NCI-H187 (cell line): ENCODE data around the gene CHCHD1.
"Not testable (repeated sequence)": the region's sequence is repeated elsewhere in the genome, so short reads cannot be mapped to it uniquely, and the experiment has no call there.

Experiments
- DNase-seq, 2 experiments: peaks; one replicate each; lab custom pipeline; 2025; lab: John Stamatoyannopoulos, UW

CHCHD1 gene

DNA sequence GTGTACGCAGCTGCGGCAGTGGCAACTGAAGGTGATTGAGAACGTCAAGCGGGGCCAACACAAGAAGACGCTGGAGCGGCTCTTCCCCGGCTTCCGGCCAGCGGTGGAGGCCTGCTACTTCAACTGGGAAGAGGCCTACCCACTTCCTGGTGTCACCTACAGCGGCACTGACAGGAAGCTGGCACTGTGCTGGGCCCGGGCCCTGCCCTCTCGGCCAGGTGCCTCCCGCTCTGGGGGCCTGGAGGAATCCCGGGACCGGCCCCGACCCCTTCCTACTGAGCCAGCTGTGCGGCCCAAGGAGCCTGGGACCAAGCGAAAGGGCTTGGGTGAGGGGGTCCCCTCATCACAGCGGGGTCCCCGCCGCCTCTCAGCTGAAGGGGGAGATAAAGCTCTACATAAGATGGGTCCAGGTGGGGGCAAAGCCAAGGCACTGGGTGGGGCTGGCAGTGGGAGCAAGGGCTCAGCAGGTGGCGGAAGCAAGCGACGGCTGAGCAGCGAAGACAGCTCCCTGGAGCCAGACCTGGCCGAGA is 10.1 kb downstream of the CHCHD1 start:
- DNase-seq = no peak

- DNase-seq = no peak
Measured at GRCh38 chr10:73793456-73793855, 11.6 kb downstream of the CHCHD1 start.

GRCh38 chr10:73795491-73795890 is 13.6 kb downstream of the CHCHD1 start:
- DNase-seq = not testable (repeated sequence)

DNA sequence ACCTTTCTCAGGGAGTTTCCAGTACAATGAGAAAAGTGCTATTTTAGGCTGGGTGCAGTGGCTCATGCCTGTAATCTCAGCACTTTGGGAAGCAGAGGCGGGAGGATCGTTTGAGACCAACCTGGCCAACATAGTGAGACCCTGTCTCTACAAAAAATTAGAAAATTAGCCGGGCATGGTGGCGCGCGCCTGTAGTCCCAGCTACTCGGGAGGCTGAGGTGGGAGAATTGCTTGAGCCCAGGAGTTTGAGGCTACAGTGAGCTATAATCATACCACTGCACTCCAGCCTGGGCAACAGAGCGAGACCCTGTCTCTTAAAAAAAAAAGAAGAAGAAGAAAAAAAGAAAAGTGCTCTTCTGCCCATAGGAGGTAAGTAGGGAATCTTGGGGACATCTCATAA is 14.2 kb downstream of the CHCHD1 start:
- not testable (repeated sequence) for DNase-seq

- DNase-seq = no peak
Measured at GRCh38 chr10:73796766-73797165, 14.9 kb downstream of the CHCHD1 start.

DNA sequence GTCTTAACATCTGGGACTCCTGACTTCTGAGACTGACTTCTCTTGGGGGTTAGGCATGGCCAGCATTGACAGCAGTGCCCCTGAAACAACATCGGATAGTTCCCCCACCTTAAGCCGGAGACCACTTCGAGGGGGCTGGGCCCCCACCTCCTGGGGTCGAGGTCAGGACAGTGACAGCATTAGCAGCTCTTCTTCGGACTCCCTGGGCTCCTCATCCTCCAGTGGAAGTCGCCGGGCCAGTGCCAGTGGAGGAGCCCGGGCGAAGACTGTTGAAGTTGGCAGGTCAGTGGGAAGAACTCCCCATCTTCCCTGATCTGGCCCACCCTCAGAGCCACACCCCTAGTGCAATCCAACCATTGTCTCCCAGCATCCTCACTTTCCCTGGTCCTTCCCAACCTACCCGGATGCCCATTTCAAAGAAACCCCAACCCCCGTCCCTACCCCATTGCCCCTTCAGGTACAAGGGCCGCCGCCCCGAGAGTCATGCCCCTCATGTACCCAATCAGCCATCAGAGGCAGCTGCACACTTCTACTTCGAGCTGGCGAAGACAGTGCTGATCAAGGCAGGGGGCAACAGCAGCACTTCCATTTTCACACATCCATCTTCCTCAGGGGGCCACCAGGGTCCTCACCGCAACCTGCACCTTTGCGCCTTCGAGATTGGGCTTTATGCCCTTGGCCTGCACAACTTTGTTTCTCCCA is 15.6 kb downstream of the CHCHD1 start:
- no peak for DNase-seq

DNA sequence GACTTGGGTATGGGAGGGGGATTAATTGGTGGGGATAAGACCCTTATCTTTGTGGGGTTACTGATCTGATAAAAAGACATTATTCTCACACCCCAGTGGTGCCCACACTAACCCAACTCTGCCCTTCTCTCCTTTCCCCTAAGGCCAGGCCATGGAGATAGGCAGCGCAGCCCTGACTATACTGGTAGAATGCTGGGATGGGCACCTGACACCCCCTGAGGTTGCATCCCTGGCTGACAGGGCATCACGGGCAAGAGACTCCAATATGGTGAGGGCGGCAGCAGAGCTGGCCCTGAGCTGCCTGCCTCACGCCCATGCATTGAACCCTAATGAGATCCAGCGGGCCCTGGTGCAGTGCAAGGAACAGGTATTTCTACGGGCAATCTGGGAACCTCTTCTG is 16.2 kb downstream of the CHCHD1 start:
- DNase-seq = no peak

DNA sequence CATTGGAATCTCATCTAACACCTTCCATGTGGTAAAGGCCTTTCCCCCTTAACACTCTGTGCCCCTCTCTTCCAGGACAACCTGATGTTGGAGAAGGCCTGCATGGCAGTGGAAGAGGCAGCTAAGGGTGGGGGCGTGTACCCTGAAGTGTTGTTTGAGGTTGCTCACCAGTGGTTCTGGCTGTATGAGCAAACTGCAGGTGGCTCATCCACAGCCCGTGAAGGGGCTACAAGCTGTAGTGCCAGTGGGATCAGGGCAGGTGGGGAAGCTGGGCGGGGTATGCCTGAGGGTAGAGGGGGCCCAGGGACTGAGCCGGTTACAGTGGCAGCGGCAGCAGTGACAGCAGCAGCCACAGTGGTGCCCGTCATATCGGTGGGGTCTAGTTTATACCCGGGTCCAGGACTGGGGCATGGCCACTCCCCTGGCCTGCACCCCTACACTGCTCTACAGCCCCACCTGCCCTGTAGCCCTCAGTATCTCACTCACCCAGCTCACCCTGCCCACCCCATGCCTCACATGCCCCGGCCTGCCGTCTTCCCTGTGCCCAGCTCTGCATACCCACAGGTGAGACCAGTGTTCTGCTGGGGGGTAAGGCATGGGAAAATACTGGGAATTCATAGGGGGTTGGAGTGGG is 17.2 kb downstream of the CHCHD1 start:
- no peak for DNase-seq

DNA sequence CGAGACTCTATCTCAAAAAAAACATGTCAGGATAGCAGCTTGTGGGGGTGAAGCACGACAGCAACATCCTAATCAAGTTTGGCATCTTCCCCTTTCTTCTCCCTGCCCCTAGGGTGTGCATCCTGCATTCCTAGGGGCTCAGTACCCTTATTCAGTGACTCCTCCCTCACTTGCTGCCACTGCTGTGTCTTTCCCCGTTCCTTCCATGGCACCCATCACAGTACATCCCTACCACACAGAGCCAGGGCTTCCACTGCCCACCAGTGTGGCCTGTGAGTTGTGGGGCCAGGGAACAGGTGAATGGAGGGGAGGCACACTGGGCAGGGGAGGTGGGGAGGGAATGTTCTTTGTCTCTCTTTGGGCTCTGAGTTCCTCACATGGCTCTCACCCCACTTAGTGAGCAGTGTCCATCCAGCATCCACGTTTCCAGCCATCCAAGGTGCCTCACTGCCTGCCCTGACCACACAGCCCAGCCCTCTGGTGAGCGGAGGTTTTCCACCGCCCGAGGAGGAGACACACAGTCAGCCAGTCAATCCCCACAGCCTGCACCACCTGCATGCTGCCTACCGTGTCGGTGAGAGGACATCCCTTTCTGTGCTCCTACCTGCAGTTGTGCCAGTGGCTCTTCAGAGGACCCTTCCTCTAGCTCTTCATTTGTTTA is 18.2 kb downstream of the CHCHD1 start:
- DNase-seq = no peak

DNA sequence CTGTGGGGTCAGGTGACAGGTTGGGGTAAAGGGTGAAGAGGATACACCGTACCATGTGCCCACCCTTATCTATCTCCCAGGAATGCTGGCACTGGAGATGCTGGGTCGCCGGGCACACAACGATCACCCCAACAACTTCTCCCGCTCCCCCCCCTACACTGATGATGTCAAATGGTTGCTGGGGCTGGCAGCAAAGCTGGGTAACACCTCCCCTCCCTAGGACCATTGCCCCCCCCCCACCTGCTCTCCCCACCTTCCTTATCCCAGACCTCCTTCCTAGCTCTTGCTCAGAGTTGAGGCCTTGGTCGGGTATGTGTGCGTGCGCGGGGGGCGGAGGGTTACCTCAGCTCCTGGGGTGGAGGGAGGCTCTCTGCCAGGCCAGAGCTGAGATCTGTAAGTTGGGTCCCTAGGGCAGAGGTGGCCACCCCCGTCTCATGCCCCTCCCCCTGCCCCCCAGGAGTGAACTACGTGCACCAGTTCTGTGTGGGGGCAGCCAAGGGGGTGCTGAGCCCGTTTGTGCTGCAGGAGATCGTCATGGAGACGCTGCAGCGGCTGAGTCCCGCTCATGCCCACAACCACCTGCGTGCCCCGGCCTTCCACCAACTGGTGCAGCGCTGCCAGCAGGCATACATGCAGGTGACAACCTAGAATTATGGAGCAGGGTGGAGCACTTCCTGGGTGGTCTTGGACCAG is 18.9 kb downstream of the CHCHD1 start:
- no peak for DNase-seq

DNA sequence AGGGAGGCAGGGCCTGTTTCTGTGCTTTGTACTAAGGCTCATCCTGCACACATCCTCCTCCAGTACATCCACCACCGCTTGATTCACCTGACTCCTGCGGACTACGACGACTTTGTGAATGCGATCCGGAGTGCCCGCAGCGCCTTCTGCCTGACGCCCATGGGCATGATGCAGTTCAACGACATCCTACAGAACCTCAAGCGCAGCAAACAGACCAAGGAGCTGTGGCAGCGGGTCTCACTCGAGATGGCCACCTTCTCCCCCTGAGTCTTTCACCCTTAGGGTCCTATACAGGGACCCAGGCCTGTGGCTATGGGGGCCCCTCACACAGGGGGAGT is 19.4 kb downstream of the CHCHD1 start:
- DNase-seq = no peak

GRCh38 chr10:73802276-73802991 is 20.6 kb downstream of the CHCHD1 start:
- DNase-seq = no peak

DNA sequence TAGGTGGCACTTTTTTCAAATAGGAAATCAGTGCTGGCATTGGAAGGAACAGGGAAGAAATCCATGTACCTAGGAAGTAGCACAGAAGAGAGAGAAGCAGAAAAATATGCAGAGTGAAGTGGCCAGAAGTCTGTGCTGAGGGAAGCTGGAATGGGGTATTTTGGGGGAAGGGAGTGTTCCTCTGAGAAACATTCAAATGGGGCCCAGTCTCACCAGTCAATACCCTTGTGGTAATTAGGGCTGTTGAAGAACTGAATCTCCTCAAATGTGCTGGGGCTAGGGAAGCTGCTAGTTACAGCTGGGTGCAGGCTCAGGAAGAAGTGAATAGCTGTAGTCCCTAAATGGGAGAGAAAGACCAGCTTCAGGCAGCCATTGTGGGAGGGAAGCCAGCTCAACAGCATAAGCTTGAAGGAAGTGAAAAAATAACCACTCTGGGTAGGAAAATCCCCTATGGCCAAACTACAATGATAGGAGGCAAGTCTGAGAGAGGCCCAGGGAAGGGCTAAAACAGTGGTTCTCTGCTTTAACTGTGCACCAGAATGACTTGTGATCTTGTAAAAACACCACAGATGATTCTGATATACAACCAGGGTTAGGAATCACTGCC is 21.9 kb downstream of the CHCHD1 start:
- DNase-seq = no peak

DNA sequence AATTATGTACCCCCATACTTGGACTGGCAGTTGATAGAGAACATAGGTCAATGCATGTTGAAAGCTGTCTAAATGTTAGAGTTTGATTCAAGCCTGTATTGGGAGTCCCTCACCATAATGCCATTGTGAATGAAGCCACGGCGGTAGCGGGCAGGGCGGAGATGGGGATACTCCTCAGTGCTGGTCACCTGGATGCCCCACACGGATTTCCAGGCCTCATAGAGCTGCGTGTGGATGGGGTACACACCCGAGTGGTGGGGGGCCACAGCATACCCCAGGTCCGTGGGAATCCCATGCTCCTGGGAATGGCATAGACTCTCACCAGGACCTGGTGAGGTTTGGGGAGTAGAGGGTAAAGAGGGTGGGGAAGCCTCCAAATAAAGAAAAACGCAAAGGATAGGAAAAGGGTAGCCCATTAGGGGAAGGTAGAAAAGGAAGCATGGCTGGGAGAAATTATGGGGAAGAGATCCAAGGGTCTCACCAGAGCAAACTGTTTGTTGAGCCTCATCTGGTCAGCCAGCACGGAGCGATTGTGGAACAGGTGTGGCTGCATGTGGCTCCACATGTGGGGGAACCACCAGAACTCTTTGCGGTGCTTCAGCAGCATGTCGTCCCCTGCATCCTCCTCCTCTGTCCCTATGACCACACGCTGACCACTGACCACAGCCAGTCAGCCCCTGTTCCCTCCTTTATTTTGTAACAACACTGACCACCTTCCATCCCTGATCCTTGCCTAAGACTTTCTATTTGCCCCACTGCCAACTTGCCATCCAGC is 24.5 kb downstream of the CHCHD1 start:
- no peak for DNase-seq

DNA sequence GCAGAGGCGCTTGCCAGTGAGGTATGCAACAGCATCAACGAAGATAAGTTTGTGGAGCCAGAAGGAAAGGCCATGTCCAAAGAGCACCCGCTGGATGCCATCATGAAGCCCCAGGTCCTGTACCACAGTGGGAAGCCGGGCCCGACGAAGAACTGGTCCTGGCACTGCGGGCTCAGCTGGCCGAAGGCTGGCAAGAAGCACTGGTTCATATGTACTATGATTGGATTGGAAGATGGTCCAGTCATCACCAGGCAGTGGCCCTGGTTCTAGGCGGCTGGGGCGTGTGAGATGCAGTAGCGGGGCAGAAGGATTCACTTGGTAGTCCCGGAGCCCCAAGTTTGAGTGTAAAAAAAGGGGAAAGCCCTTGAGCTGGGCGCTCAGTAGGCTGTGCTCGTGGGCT is 25.6 kb downstream of the CHCHD1 start:
- DNase-seq = no peak

- DNase-seq = no peak
Measured at GRCh38 chr10:73808021-73808815, 26.4 kb downstream of the CHCHD1 start.

GRCh38 chr10:73809061-73809818 is 27.4 kb downstream of the CHCHD1 start:
- no peak for DNase-seq

- no peak for DNase-seq
Measured at GRCh38 chr10:73810358-73810734, 28.5 kb downstream of the CHCHD1 start.
